Ishikawa (cell line): Measurements from ENCODE around the gene CACNA2D4.

Experiments used
- RAD21 ChIP-seq: IDR thresholded peaks from 2 replicates; pipeline ENCODE4 v1.6.1; 2012; ENCODE audit warnings: low read depth
- TAF1 ChIP-seq: IDR thresholded peaks from 2 replicates; pipeline ENCODE4 v1.6.1; 2012; ENCODE audit warnings: low read depth, mild to moderate bottlenecking
- YY1 ChIP-seq: IDR thresholded peaks from 2 replicates; pipeline ENCODE4 v1.6.1; 2012; ENCODE audit warnings: low read depth

DNA sequence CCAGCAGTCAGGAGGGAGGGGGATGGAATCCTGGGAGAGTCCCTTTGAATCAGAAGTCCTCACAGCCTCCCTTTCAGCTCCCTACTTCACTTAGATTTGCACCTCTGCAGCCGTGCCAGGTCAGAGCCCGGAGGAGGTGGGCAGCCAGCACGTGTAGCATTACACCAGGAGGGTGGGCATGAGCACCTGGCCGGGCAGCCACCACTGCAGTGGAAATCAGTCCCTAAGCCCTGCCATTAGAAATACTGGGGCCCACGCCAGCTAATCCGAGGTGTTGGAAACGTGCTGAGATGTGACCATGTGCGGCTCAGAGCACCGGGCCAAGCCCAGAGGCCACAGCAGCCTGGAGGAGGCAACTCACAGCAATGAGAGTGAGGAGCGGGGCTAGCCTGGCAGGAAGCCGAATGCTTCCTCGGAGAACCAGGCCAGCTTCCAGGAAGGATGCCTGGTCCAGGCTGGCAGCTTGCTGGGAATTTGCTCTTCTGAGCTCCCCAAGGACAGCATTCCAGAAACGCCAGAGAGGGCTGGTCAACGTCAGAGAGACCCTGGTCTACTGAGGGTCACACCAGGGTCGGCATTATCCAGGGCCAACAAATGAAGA lies 9.4 kb upstream of the CACNA2D4 start:
- TF ChIP-seq TAF1: no peak
- TF ChIP-seq YY1: no peak
- no peak for TF ChIP-seq RAD21
